ENCODE measurements around the gene FXYD5.
"Not testable (repeated sequence)": the region's sequence is repeated elsewhere in the genome, so short reads cannot be mapped to it uniquely, and the experiment has no call there.

Gene FXYD5

GRCh38 chr19:35184884-35185283 lies 30.3 kb downstream of the FXYD5 start:
- no peak overlapping the region for H3K4me3 ChIP-seq (replicated peaks; ENCODE audit: low read depth, low read length)
- DNase-seq (ENCODE audit: low read depth) = no peak
- TF ChIP-seq CTCF (IDR thresholded peaks at IDR 0.05; ENCODE audit: low read length, missing control alignments) = no peak

DNA sequence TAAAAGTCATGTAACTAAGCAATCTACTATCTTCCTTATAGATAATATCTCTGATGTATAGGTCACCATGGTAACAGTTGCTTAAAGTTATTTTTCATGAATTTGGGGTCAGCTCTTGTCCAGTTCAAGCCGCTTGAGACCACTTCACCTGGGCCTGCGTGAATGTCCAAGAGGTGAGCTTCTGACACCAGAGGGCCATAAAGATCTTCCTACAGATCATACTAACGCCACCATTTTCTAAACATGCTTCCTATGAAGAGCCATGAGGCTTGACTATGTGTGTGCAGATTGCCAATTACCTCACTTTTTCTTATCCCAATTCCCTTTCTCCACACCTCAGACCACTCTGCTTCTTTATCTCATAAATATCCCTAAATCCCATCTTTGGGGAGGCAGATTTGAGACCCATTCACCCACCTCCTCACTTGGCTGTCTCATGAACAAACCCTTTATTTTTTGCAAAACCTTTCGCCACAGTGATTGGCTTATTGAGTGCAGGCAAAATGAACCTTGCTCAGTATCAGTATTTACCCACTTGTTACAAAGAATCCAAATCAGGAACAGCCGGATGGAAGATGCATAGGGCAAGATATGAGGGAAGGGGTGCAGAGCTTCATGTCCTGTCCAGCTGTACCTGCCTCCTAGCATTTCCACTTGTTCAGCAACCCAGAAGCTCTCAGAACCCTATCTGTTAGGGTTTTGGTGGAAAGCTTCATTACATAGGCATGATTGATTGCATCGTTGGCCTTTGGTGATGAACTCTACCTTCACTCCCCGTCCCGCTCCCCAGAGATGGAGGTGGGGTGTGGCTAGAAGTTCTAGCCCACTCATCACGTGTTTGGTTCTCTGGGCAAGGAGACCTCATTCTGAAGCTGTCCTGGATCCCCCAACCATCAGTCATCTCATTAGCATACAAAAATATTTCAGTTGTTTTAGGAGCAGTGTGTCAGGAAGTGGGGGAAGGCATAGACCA lies 39.8 kb downstream of the FXYD5 start:
- no peak for DNase-seq (ENCODE audit: low read depth)
- no peak for TF ChIP-seq CTCF (IDR thresholded peaks at IDR 0.05; ENCODE audit: low read length, missing control alignments)
- no peak overlapping the region for H3K4me3 ChIP-seq (replicated peaks; ENCODE audit: low read depth, low read length)

DNA sequence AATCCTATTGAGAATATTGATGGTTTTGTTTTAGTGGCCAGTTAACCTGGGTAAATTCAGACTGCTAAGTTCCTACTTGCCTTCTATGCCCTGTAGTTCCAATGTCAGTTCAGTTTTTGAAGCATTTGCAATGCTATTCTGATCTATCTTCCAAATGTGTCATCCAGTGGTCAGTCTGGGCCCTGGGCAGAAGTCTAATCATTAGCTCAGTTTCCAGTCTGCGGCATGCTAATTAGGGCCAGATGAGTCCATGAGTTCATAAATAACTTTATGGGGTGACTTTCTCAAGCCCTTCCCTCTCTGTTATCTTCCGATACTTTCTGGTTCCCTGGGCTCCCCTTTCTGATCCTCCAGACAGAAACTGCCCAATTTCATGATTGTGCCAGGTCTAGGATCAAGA lies 41.3 kb downstream of the FXYD5 start:
- no peak overlapping the region for H3K4me3 ChIP-seq (replicated peaks; ENCODE audit: low read depth, low read length)
- DNase-seq (ENCODE audit: low read depth) = no peak
- no peak for TF ChIP-seq CTCF (IDR thresholded peaks at IDR 0.05; ENCODE audit: low read length, missing control alignments)

- not testable (repeated sequence) for DNase-seq (ENCODE audit: low read depth)
Observed at GRCh38 chr19:35196861-35197260, 42.3 kb downstream of the FXYD5 start.

GRCh38 chr19:35199481-35199880 lies 44.9 kb downstream of the FXYD5 start:
- no peak overlapping the region for H3K4me3 ChIP-seq (replicated peaks; ENCODE audit: low read depth, low read length)
- TF ChIP-seq CTCF (IDR thresholded peaks at IDR 0.05; ENCODE audit: low read length, missing control alignments) = no peak
- DNase-seq (ENCODE audit: low read depth) = no peak

More at GRCh38 chr19:35196861-35197260, 42.3 kb downstream of the FXYD5 start:
- H3K4me3 ChIP-seq (replicated peaks; ENCODE audit: low read depth, low read length) = not testable (repeated sequence)

DNA sequence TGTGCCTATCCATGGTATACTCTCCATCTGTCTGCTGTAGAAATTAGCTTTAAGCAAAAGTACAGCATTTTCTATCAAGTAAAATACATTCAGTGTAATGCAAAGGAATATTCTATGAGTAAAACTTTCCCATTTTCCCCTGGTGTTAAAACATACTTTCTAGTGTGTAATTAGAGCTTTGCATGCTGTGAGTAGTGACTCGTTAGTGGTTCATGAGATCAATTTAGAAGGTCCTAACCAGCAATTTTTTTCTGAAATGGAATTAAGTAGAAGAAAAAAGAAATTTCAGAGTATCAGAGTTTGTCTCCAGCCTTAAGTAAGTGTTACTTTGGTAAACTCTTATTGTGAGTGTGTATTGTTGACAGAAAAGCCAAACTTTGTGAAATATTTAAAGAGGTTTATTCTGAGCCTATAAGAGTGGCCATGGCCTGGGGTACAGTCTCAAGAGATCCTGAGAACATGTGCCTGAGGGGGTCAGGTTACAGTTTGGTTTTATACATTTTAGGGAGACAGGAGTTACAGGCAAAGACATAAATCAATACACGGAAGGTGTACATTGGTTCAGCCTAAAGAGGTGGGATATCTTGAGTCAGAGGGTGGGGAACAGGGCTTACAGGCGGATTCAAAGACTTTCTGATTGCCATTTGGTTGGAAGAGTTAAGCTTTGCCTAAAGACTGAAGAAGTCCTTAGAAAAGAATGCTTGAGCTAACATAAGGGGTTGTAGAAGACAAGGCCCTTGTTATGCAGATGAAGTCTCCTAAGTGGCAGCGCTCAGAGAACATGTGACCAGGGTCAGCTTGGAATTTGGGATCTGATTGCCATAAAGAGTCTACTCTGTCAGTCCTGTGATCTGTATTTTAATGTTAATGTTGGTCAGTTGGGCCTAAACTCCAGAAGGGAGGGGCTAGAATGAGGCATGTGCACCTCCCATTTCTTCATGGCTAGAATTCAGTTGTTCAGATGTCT lies 48.5 kb downstream of the FXYD5 start:
- no peak for TF ChIP-seq CTCF (IDR thresholded peaks at IDR 0.05; ENCODE audit: low read length, missing control alignments)
- DNase-seq (ENCODE audit: low read depth) = no peak

More for the DNA sequence above, 48.5 kb downstream of the FXYD5 start:
- no peak overlapping the region for H3K4me3 ChIP-seq (replicated peaks; ENCODE audit: low read depth, low read length)
